ENCODE data around the gene LYSMD2. TPM values are rescaled to one million over a fixed set of nuclear protein-coding genes. Genes with fewer than 3 reads are reported as not detected.

The LYSMD2 gene
- 25.9 and 27.3 TPM in 2 replicates for total RNA-seq (2014; rRNA removed; shearing (Covaris generic))

GRCh38 chr15:51737522-51738305 lies at the start of gene LYSMD2:
Gene LYSMD2 (minus strand): TSS chr15:51737655. CDS start chr15:51737622, 33 bp downstream.
- no peak for DNase-seq (ENCODE audit: low spot score)

GRCh38 chr15:51787130-51787529 lies 49.7 kb upstream of the LYSMD2 start:
- peak; percentile 40 for DNase-seq (ENCODE audit: low spot score)

- DNase-seq (ENCODE audit: low spot score) = no peak
Measured at GRCh38 chr15:51783967-51784366, 46.5 kb upstream of the LYSMD2 start.

GRCh38 chr15:51782357-51782896 lies 45.0 kb upstream of the LYSMD2 start:
- no peak for DNase-seq (ENCODE audit: low spot score)

GRCh38 chr15:51781506-51781905 lies 44.1 kb upstream of the LYSMD2 start:
- no peak for DNase-seq (ENCODE audit: low spot score)

GRCh38 chr15:51780636-51781035 lies 43.2 kb upstream of the LYSMD2 start:
- DNase-seq (ENCODE audit: low spot score) = no peak

- DNase-seq (ENCODE audit: low spot score) = peak; percentile 78
Measured at GRCh38 chr15:51776952-51777569, 39.6 kb upstream of the LYSMD2 start.

- DNase-seq (ENCODE audit: low spot score) = peak; percentile 42
Measured at GRCh38 chr15:51775967-51776816, 38.7 kb upstream of the LYSMD2 start.

- no peak for DNase-seq (ENCODE audit: low spot score)
Measured at GRCh38 chr15:51774916-51775315, 37.5 kb upstream of the LYSMD2 start.

GRCh38 chr15:51771773-51772172 lies 34.3 kb upstream of the LYSMD2 start:
- no peak for DNase-seq (ENCODE audit: low spot score)

GRCh38 chr15:51770902-51771301 lies 33.4 kb upstream of the LYSMD2 start:
- DNase-seq (ENCODE audit: low spot score) = no peak

- DNase-seq (ENCODE audit: low spot score) = no peak
Measured at GRCh38 chr15:51768018-51768417, 30.6 kb upstream of the LYSMD2 start.

GRCh38 chr15:51766341-51766740 lies 28.9 kb upstream of the LYSMD2 start:
- DNase-seq (ENCODE audit: low spot score) = no peak

GRCh38 chr15:51765751-51766150 lies 28.3 kb upstream of the LYSMD2 start:
- no peak for DNase-seq (ENCODE audit: low spot score)

GRCh38 chr15:51760805-51761204 lies 23.4 kb upstream of the LYSMD2 start:
- DNase-seq (ENCODE audit: low spot score) = no peak

GRCh38 chr15:51759557-51760070 lies 22.2 kb upstream of the LYSMD2 start:
- no peak for DNase-seq (ENCODE audit: low spot score)

GRCh38 chr15:51758645-51759044 lies 21.2 kb upstream of the LYSMD2 start:
- no peak for DNase-seq (ENCODE audit: low spot score)

GRCh38 chr15:51757450-51757849 lies 20.0 kb upstream of the LYSMD2 start:
- DNase-seq (ENCODE audit: low spot score) = no peak

- no peak for DNase-seq (ENCODE audit: low spot score)
Measured at GRCh38 chr15:51756482-51756881, 19.0 kb upstream of the LYSMD2 start.

- DNase-seq (ENCODE audit: low spot score) = no peak
Measured at GRCh38 chr15:51755790-51756189, 18.3 kb upstream of the LYSMD2 start.

GRCh38 chr15:51754267-51754666 lies 16.8 kb upstream of the LYSMD2 start:
- DNase-seq (ENCODE audit: low spot score) = no peak

GRCh38 chr15:51752888-51753287 lies 15.4 kb upstream of the LYSMD2 start:
- no peak for DNase-seq (ENCODE audit: low spot score)
